ENCODE data around the gene AKAP17A. TPM values are rescaled to one million over a fixed set of nuclear protein-coding genes. Genes with fewer than 3 reads are reported as not detected.
A peak's percentile ranks its signal among the peaks of the same experiment; 100 is the strongest.

Gene AKAP17A
- total RNA-seq, 1 experiment from 2014 or later: 39.9 TPM

DNA sequence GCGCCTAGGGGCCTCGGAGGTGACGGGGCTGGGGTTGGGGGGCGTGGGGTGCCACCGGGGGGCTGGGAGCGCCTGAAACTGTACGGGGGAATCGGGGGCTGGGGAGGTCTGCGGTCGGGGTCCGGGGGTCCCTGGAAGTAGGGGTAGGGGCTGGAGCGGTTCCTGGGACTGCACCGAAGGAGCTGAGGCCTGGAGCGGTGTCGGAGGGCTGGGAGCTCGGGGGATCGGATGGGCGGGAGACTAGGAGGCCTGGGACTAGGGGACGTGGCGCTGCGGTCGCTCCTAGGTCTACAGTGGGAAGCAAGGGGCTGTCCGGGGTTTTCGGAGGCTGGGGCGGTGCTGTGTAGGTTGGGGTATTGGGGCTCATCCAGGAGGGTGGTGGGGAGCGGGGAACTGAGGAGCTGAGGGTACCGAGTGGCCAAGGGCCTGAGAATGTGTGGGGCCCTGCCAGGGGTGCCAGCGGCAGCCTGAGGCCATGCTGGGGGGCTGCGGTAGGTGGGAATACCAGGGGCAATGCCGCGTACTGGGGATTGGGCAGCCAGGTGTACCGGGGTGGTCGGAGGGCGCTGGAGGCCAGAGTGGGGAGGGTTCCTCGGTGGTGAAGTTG lies 562 bp downstream of the AKAP17A start:
- no peaks in the 10 kb centered on the region for H3K4me1 Mint-ChIP-seq (ENCODE audit: low read depth, unreplicated experiment)
- no peak for TF ChIP-seq CTCF (IDR thresholded peaks at IDR 0.05; ENCODE audit: unreplicated experiment)
- CTCF ChIA-PET: no interaction called here
- H3K27ac Mint-ChIP-seq (ENCODE audit: unreplicated experiment): peak overlapping the region; percentile 79
- no peaks in the 10 kb centered on the region for H3K9me3 Mint-ChIP-seq (ENCODE audit: low read depth, unreplicated experiment)
- intact Hi-C loops (cut with micrococcal nuclease; ENCODE audit: unreplicated experiment): no loop called here
- DNase-seq: no peak
- BruUV-seq (replicated peaks): no TSS peak
- peaks cover 47% of the 10 kb centered on the region for H3K36me3 Mint-ChIP-seq (ENCODE audit: insufficient read depth, unreplicated experiment)
- no peaks in the 10 kb centered on the region for H3K27me3 Mint-ChIP-seq (ENCODE audit: unreplicated experiment)
- H3K4me3 Mint-ChIP-seq (ENCODE audit: low read depth, unreplicated experiment): peak overlapping the region; percentile 83

GRCh38 chrX:1592470-1593142 lies 1.2 kb downstream of the AKAP17A start:
- Mint-ChIP-seq H3K27me3 (ENCODE audit: unreplicated experiment) (no peaks in the 10 kb centered on the region), H3K36me3 (ENCODE audit: insufficient read depth, unreplicated experiment) (peaks cover 47% of the 10 kb centered on the region), H3K9me3 (ENCODE audit: low read depth, unreplicated experiment) (no peaks in the 10 kb centered on the region), H3K4me1 (ENCODE audit: low read depth, unreplicated experiment) (no peaks in the 10 kb centered on the region), H3K27ac (ENCODE audit: unreplicated experiment) (peak overlapping the region; percentile 79), H3K4me3 (ENCODE audit: low read depth, unreplicated experiment) (peak overlapping the region; percentile 83)
- DNase-seq: peak; percentile 11
- TF ChIP-seq CTCF (IDR thresholded peaks at IDR 0.05; ENCODE audit: unreplicated experiment): no peak
- CTCF ChIA-PET: no interaction called here
- intact Hi-C loops (cut with micrococcal nuclease; ENCODE audit: unreplicated experiment): no loop called here
- BruUV-seq (replicated peaks): no TSS peak

- CTCF ChIA-PET: no interaction called here
- Mint-ChIP-seq H3K27me3 (ENCODE audit: unreplicated experiment) (no peaks in the 10 kb centered on the region), H3K4me1 (ENCODE audit: low read depth, unreplicated experiment) (no peaks in the 10 kb centered on the region), H3K27ac (ENCODE audit: unreplicated experiment) (peak overlapping the region; percentile 79), H3K36me3 (ENCODE audit: insufficient read depth, unreplicated experiment) (peaks cover 51% of the 10 kb centered on the region), H3K4me3 (ENCODE audit: low read depth, unreplicated experiment) (peak overlapping the region; percentile 83), H3K9me3 (ENCODE audit: low read depth, unreplicated experiment) (no peaks in the 10 kb centered on the region)
- no peak for TF ChIP-seq CTCF (IDR thresholded peaks at IDR 0.05; ENCODE audit: unreplicated experiment)
- no peak for DNase-seq
- BruUV-seq (replicated peaks): TSS peak; percentile 35
- intact Hi-C loops (cut with micrococcal nuclease; ENCODE audit: unreplicated experiment): no loop called here
Observed at GRCh38 chrX:1593286-1594271, 2.2 kb downstream of the AKAP17A start.

DNA sequence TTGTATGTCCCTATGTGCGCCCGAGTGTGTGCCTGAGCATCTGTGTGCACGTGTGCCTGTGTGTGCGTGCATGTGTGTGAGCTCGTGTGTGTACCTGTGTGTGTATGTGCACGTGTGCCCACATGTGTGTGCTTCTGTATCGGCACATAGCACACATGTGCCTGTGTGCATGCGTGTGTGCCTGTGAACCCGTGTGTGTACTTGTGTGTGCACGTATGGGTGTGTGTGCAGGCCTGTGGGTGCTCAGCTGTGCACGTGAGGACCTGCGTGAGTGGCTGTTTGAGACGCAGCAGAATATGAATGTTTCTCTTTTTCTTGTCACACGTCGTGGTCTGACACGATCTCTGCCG lies 4.3 kb downstream of the AKAP17A start:
- CTCF ChIA-PET: no interaction called here
- Mint-ChIP-seq H3K36me3 (ENCODE audit: insufficient read depth, unreplicated experiment) (peaks cover 68% of the 10 kb centered on the region), H3K4me1 (ENCODE audit: low read depth, unreplicated experiment) (no peaks in the 10 kb centered on the region), H3K27ac (ENCODE audit: unreplicated experiment) (no peak overlapping the region), H3K27me3 (ENCODE audit: unreplicated experiment) (no peaks in the 10 kb centered on the region), H3K4me3 (ENCODE audit: low read depth, unreplicated experiment) (no peak overlapping the region), H3K9me3 (ENCODE audit: low read depth, unreplicated experiment) (no peaks in the 10 kb centered on the region)
- intact Hi-C loops (cut with micrococcal nuclease; ENCODE audit: unreplicated experiment): no loop called here
- TF ChIP-seq CTCF (IDR thresholded peaks at IDR 0.05; ENCODE audit: unreplicated experiment): no peak
- no TSS peak for BruUV-seq (replicated peaks)
- DNase-seq: no peak

Data from Calu3 (cell line).